Right atrium auricular region (tissue), 2 donors: ENCODE measurements around the gene ENTREP3. TPM values are rescaled to one million over a fixed set of nuclear protein-coding genes. Genes with fewer than 3 reads are reported as not detected.
A peak's percentile ranks its signal among the peaks of the same experiment; 100 is the strongest.
"Not testable (repeated sequence)": the region's sequence is repeated elsewhere in the genome, so short reads cannot be mapped to it uniquely, and the experiment has no call there.

Experiments
- DNase-seq: peaks from one replicate; pipeline ENCODE4 v3.0.0-alpha.2; 2019; ENCODE audit warnings: low spot score
- H3K27ac ChIP-seq, 2 donors: fragments of 200-600 bp; sonication (generic); 1 replicate in 1 of 2; 2 replicates in 1 of 2; pipeline ENCODE4 v1.5.1; 2016 to 2019
- H3K27me3 ChIP-seq, 2 donors: fragments of 200-600 bp; sonication (generic); one replicate each; pipeline versions ENCODE4 v1.5.1 to v1.6.0; 2017 to 2019
- H3K36me3 ChIP-seq: fragments of 200-600 bp; sonication (generic); one replicate; pipeline ENCODE4 v1.5.1; 2016
- H3K4me1 ChIP-seq, 2 donors: fragments of 200-600 bp; sonication (generic); one replicate each; pipeline versions ENCODE4 v1.5.1 to v1.6.0; 2017 to 2019
- H3K4me3 ChIP-seq, 2 donors: fragments of 200-600 bp; sonication (generic); 1 replicate in 1 of 2; 2 replicates in 1 of 2; pipeline ENCODE4 v1.5.1; 2017 to 2019; ENCODE audit warnings: mild to moderate bottlenecking in 1 of 2, moderate library complexity in 1 of 2
- H3K9me3 ChIP-seq, 2 donors: fragments of 200-600 bp; sonication (generic); one replicate each; pipeline ENCODE4 v1.5.1; 2019
- CTCF ChIP-seq, 2 donors: fragments of 200-600 bp; sonication (generic); IDR thresholded peaks; one replicate each; pipeline ENCODE4 v1.5.1; 2019; ENCODE audit warnings: antibody characterized with exemption in 2 of 2
- total RNA-seq, 2 donors: library from RNA; depleted of rRNA; stranded (reverse); fragments of >200 nt; gene quantifications; one replicate each; pipeline ENCODE4 v1.1.0, GENCODE V29; 2016

ENTREP3 gene
- total RNA-seq, 2 donors from 2014 or later = 14.4 to 15.5 TPM

- H3K4me1 ChIP-seq = peaks cover 0 to 17% of the 10 kb centered on the region in 2 donors
- TF ChIP-seq CTCF (IDR thresholded peaks at IDR 0.05) = peak in 1 of 2 donors; percentile 25
Measured at GRCh38 chr1:155226910-155227260, 28.4 kb downstream of the ENTREP3 start.

GRCh38 chr1:155226188-155226909, 28.9 kb downstream of the ENTREP3 start:
- Histone ChIP-seq H3K27me3 (no peaks in the 10 kb centered on the region), H3K9me3 (no peaks in the 10 kb centered on the region), H3K36me3 (no peaks in the 10 kb centered on the region), H3K27ac (peak overlapping the region; percentile 84 to 88), H3K4me1 (peaks cover 0 to 14% of the 10 kb centered on the region in 2 donors), H3K4me3 (peak overlapping the region; percentile 61 to 63)
- peak; percentile 30 to 66 for TF ChIP-seq CTCF (IDR thresholded peaks at IDR 0.05)
- DNase-seq = peak; percentile 87

More at GRCh38 chr1:155226910-155227260, 28.4 kb downstream of the ENTREP3 start:
- DNase-seq = no peak
- H3K4me3 ChIP-seq = peak overlapping the region; percentile 61 to 63
- H3K9me3 ChIP-seq = no peaks in the 10 kb centered on the region
- no peaks in the 10 kb centered on the region for H3K27me3 ChIP-seq
- no peaks in the 10 kb centered on the region for H3K36me3 ChIP-seq
- H3K27ac ChIP-seq = peak overlapping the region; percentile 84 to 88

GRCh38 chr1:155225404-155225759, 29.9 kb downstream of the ENTREP3 start:
- not testable (repeated sequence) for H3K4me3 ChIP-seq, H3K27me3 ChIP-seq, H3K36me3 ChIP-seq, H3K9me3 ChIP-seq, H3K27ac ChIP-seq, DNase-seq
- peaks cover 0 to 14% of the 10 kb centered on the region in 2 donors for H3K4me1 ChIP-seq

- DNase-seq = no peak
- Histone ChIP-seq H3K27me3 (no peaks in the 10 kb centered on the region), H3K4me3 (no peak overlapping the region), H3K36me3 (no peaks in the 10 kb centered on the region), H3K27ac (no peak overlapping the region), H3K4me1 (peaks cover 0 to 16% of the 10 kb centered on the region in 2 donors), H3K9me3 (no peaks in the 10 kb centered on the region)
- TF ChIP-seq CTCF (IDR thresholded peaks at IDR 0.05) = no peak
Measured at GRCh38 chr1:155223047-155223446, 32.2 kb downstream of the ENTREP3 start.

- H3K4me3 ChIP-seq, H3K4me1 ChIP-seq, H3K27ac ChIP-seq, DNase-seq, H3K36me3 ChIP-seq, H3K27me3 ChIP-seq, H3K9me3 ChIP-seq: not testable (repeated sequence)
Measured at GRCh38 chr1:155220211-155220965, 34.9 kb downstream of the ENTREP3 start.

- no peak overlapping the region for H3K4me3 ChIP-seq
- no peak for TF ChIP-seq CTCF (IDR thresholded peaks at IDR 0.05)
- DNase-seq = no peak
- H3K4me1 ChIP-seq = peaks cover 0 to 4% of the 10 kb centered on the region in 2 donors
- no peaks in the 10 kb centered on the region for H3K27me3 ChIP-seq
- no peak overlapping the region for H3K27ac ChIP-seq
- no peaks in the 10 kb centered on the region for H3K36me3 ChIP-seq
- no peaks in the 10 kb centered on the region for H3K9me3 ChIP-seq
Measured at GRCh38 chr1:155219592-155220031, 35.7 kb downstream of the ENTREP3 start.
